Measurements from ENCODE around the gene CTDSPL2. TPM values are rescaled to one million over a fixed set of nuclear protein-coding genes. Genes with fewer than 3 reads are reported as not detected.

CTDSPL2 gene
- total and polyA plus RNA-seq, 10 of the 15 experiments (the other 5 are each of a cell fraction or from before 2014, with no cell fraction given): 10.7 to 77.1 (median 44.9) TPM

- TF ChIP-seq EP300 (IDR thresholded peaks at IDR 0.05; ENCODE audit: borderline replicate concordance in 1 of 2, control insufficient read depth in 1 of 2, low read depth in 2 of 2, low read length in 2 of 2) (0 out of 4 replicates have a peak, but pooled peaks of 1 of the 2 experiments have one; percentile 13), YBX1 (IDR thresholded peaks at IDR 0.05) (no peak), HCFC1 (IDR thresholded peaks at IDR 0.05; ENCODE audit: low read length) (peak; percentile 33; the same call in 1 of the 2 replicates), ZNF274 (IDR thresholded peaks at IDR 0.05; ENCODE audit: insufficient read depth, insufficient read length) (no peak), ZBTB33 (IDR thresholded peaks at IDR 0.05) (no peak), ESRRA (IDR thresholded peaks at IDR 0.05; ENCODE audit: low read length) (no peak), SPI1 (IDR thresholded peaks at IDR 0.05; ENCODE audit: borderline replicate concordance, insufficient read depth, low read depth, low read length) (peak; percentile 3; the same call in 1 of the 2 replicates), NFXL1 (IDR thresholded peaks at IDR 0.05; ENCODE audit: borderline replicate concordance) (no peak), STAT3 (IDR thresholded peaks at IDR 0.05; ENCODE audit: low read depth, low read length) (no peak), RUNX3 (IDR thresholded peaks at IDR 0.05; ENCODE audit: low read length) (peak; percentile 78), SMAD5 (IDR thresholded peaks at IDR 0.05; ENCODE audit: low read depth) (0 out of 2 replicates have a peak, but pooled peaks have one; percentile 20), KAT2A (conservative IDR thresholded peaks at IDR 0.05; ENCODE audit: control insufficient read depth, low read depth, low read length) (no peak), MYC (IDR thresholded peaks at IDR 0.05; ENCODE audit: insufficient read depth, insufficient read length, insufficient replicate concordance, low read length, severe bottlenecking) (no peak), ZBTB11 (CRISPR knock-in tag; IDR thresholded peaks at IDR 0.05) (no peak), SP1 (IDR thresholded peaks at IDR 0.05; ENCODE audit: low read depth, low read length) (peak; percentile 19), SUZ12 (IDR thresholded peaks at IDR 0.05; ENCODE audit: unreplicated experiment) (no peak), BCL11A (IDR thresholded peaks at IDR 0.05; ENCODE audit: low read depth, low read length) (0 out of 2 replicates have a peak, but pooled peaks have one; percentile 14), KDM1A (IDR thresholded peaks at IDR 0.05; ENCODE audit: borderline replicate concordance) (no peak), MLLT1 (IDR thresholded peaks at IDR 0.05) (peak; percentile 86), RCOR1 (conservative IDR thresholded peaks at IDR 0.05; ENCODE audit: low read depth, low read length) (no peak), MYB (IDR thresholded peaks at IDR 0.05; ENCODE audit: borderline replicate concordance, low read depth, low read length) (peak; percentile 78; the same call in 1 of the 2 replicates)
- TF ChIP-seq, protein P1, sequence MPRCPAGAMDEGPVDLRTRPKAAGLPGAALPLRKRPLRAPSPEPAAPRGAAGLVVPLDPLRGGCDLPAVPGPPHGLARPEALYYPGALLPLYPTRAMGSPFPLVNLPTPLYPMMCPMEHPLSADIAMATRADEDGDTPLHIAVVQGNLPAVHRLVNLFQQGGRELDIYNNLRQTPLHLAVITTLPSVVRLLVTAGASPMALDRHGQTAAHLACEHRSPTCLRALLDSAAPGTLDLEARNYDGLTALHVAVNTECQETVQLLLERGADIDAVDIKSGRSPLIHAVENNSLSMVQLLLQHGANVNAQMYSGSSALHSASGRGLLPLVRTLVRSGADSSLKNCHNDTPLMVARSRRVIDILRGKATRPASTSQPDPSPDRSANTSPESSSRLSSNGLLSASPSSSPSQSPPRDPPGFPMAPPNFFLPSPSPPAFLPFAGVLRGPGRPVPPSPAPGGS (IDR thresholded peaks at IDR 0.05; ENCODE audit: borderline replicate concordance, insufficient read depth, low read depth, low read length, poor library complexity, severe bottlenecking): no peak
These were observed at the start of gene CTDSPL2 (continued) for GRCh38 chr15:44426975-44427755.

Measured in GM12878 (cell line).